ENCODE data around the gene ZNF358.
A peak's percentile ranks its signal among the peaks of the same experiment; 100 is the strongest.

The ZNF358 gene

DNA sequence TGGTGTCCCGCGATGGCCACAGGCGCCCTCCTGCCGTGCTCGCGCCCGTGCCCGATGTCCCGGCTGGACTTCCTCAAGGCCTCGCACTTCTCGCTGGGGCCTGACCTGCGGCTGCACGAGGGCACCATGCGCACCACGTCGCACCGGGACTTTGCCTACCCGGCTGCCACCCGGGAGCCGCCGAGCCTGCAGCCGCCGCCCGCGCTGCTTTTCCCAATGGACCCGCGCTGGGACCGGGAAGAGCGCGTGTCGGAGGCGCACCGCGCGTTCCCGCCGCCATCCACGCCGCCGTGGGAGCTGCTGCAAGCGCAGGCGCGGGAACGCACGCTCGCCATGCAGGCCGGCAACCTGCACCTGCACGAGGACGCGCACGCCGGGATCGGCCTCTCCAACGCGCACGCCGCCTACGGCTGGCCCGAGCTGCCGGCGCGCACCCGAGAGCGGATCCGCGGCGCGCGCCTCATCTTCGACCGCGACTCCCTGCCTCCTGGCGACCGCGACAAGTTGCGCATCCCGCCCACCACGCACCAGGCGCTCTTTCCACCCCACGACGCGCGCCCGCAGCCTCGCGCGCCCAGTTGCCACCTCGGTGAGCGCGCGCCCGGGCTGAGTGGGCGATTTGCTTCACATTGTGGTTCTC is 15.0 kb upstream of the ZNF358 start:
- in situ Hi-C loops (cut with MboI; ENCODE audit: low sequenced_read_pairs, unreplicated experiment): no loop called here
- TF ChIP-seq, protein P1, sequence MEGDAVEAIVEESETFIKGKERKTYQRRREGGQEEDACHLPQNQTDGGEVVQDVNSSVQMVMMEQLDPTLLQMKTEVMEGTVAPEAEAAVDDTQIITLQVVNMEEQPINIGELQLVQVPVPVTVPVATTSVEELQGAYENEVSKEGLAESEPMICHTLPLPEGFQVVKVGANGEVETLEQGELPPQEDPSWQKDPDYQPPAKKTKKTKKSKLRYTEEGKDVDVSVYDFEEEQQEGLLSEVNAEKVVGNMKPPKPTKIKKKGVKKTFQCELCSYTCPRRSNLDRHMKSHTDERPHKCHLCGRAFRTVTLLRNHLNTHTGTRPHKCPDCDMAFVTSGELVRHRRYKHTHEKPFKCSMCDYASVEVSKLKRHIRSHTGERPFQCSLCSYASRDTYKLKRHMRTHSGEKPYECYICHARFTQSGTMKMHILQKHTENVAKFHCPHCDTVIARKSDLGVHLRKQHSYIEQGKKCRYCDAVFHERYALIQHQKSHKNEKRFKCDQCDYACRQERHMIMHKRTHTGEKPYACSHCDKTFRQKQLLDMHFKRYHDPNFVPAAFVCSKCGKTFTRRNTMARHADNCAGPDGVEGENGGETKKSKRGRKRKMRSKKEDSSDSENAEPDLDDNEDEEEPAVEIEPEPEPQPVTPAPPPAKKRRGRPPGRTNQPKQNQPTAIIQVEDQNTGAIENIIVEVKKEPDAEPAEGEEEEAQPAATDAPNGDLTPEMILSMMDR (IDR thresholded peaks at IDR 0.05; ENCODE audit: borderline replicate concordance, control extremely low read depth, extremely low read depth, insufficient read depth, missing control alignments): no peak
- DNase-seq (ENCODE audit: low spot score): peak; percentile 75

DNA sequence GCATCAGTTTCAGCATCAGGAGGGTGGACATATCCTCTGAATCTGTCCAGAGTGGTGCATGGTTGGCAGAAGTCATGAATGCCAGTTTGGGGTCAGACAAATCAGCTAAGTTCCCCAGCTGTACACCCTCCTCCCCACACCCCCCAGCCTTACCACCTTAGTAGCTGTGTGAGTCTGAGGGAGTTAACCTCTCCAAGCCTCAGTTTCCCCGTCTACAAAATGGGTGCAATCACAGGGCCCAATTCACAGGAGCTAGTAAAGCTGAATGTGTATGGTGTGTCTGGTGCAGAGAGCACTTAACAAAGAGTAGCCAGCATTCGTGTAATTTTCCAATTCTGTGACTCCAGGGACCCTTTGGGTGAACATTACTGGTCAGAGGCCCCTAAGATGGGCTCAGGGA is 13.4 kb upstream of the ZNF358 start:
- DNase-seq (ENCODE audit: low spot score): no peak
- in situ Hi-C loops (cut with MboI; ENCODE audit: low sequenced_read_pairs, unreplicated experiment): no loop called here

DNA sequence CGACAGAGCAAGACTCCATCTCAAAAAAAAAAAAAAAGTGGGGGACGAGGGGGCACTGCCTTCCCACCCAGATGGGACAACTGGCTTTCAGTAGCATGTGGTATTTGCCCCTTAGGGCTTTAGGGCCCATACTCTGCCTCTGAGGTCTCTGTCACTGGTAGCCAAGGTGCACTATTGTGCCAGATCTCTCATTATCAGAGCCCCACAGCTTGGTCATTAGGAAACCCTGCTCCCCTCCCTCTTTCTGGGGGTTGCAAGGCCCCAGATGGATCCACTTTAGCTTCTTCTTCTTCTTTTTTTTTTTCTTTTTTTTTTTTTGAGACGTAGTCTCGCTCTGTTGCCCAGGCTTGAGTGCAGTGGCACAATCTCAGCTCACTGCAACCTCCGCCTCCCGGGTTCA is 11.2 kb upstream of the ZNF358 start:
- TF ChIP-seq, protein P1 (IDR thresholded peaks at IDR 0.05; ENCODE audit: borderline replicate concordance, control extremely low read depth, extremely low read depth, insufficient read depth, missing control alignments): no peak
- DNase-seq (ENCODE audit: low spot score): no peak
- in situ Hi-C loops (cut with MboI; ENCODE audit: low sequenced_read_pairs, unreplicated experiment): no loop called here

More for the DNA sequence above, 13.4 kb upstream of the ZNF358 start:
- TF ChIP-seq, protein P1 (IDR thresholded peaks at IDR 0.05; ENCODE audit: borderline replicate concordance, control extremely low read depth, extremely low read depth, insufficient read depth, missing control alignments): no peak

DNA sequence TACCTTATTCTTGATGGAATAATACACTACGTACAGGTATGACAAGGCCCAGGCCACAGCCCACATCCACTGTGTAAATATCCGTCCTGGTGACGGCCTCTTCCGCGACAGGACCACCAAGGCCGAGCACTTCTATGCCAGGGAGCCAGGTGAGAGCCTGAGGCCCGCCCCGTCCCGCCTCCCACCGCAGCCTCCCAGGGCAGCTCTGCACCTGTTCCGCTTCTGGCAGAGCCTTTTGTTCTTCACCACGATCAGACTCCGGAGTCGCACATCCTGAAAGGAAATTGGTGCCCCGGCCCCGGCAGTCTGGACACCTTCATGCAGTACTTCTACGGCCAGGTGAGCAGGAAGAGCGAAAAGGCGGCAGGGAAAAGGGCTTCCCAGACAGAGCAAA is 10.6 kb upstream of the ZNF358 start:
- no peak for DNase-seq (ENCODE audit: low spot score)
- TF ChIP-seq, protein P1 (IDR thresholded peaks at IDR 0.05; ENCODE audit: borderline replicate concordance, control extremely low read depth, extremely low read depth, insufficient read depth, missing control alignments): no peak
- in situ Hi-C loops (cut with MboI; ENCODE audit: low sequenced_read_pairs, unreplicated experiment): no loop called here

DNA sequence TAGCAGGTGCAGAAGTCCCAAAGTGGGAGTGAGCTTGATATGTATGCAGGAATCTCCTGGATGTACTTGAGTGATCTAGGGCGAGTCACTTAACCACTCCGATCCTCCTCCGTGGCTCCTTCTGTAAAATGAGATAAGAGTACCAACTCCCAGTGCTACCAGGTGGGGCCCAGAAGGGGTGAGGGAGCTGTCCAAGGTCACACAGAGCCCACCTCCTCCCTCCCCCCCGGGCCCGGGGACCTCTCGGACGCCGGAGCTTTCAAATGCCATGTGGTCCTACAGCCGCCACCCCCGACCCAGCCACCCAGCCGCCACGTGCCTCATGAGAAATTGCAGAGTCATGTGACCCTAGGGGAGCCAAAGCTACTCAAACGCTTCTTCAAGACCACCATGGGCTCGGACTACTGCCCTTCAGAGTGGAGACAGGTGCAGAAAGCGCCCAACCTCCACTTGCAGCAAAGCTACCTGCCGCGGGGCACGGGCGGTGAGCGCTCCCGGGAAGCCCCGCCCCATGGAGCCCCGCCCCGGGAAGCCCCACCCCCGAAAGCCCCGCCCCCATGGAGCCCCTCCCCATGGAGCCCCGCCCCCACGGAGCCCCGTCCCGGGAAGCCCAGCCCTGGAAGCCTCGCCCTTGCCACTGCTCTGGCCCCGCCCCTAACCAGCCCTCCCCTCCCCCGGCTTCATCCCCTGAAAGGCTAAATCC is 10.1 kb upstream of the ZNF358 start:
- in situ Hi-C loops (cut with MboI; ENCODE audit: low sequenced_read_pairs, unreplicated experiment): no loop called here
- TF ChIP-seq, protein P1 (IDR thresholded peaks at IDR 0.05; ENCODE audit: borderline replicate concordance, control extremely low read depth, extremely low read depth, insufficient read depth, missing control alignments): no peak
- DNase-seq (ENCODE audit: low spot score): peak; percentile 80

DNA sequence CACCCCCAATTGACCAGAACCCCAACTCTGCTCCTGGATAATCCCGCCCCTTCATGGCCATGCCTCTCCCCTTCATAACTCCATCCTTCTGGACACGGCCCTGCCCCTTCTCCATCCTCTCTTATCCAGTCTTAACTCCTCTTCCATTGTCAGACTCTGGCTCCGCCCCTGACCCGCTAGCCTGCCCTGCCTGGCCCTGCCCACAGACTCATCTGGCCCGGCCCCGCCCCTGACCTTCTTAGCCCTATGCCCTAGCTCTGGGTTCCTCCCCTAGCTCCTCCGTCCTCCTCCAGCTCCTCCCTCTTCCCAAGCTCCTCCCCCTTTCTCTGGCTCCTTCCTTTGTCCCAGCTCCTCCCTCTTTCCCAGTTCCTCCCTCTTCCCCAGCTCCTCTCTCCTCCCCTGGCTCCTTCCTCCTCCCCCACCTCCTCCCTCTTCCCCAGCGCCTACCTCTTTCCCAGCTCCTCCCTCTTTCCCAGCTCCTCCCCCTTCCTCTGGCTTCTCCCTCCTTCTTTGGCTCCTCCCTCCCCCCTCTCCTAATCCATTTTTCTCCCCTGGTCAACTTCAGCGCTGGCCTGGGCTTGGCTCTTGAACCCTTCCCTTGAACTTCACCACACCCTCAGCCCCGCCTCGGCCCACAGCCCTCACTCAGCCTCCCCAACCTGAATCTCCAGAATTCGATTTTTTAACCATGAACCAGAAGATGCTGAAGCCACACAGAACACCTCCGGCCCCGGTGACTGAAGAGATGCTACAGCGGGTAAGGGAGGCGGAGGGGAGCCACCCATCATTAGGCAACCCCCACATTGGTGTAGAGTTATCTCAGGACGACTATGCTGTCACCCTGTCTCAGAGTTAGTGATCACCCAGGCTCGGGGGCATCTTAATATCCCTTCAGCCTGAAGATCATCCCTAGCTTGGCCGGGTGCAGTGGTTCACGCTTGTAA is 9.2 kb upstream of the ZNF358 start:
- TF ChIP-seq, protein P1 (IDR thresholded peaks at IDR 0.05; ENCODE audit: borderline replicate concordance, control extremely low read depth, extremely low read depth, insufficient read depth, missing control alignments): no peak
- peak; percentile 75 for DNase-seq (ENCODE audit: low spot score)
- in situ Hi-C loops (cut with MboI; ENCODE audit: low sequenced_read_pairs, unreplicated experiment): no loop called here
